HepG2 (cell line): ENCODE results near the gene SLX4. TPM values are rescaled to one million over a fixed set of nuclear protein-coding genes. Genes with fewer than 3 reads are reported as not detected.
A peak's percentile ranks its signal among the peaks of the same experiment; 100 is the strongest.

Experiments
- DPF2 ChIP-seq: sonication (generic); formaldehyde crosslinking; IDR thresholded peaks from 2 replicates; pipeline ENCODE4 v1.4.0; 2020; ENCODE audit warnings: mild to moderate bottlenecking, low read depth, missing genetic modification reagents, borderline replicate concordance
- HBP1 ChIP-seq: IDR thresholded peaks from 2 replicates; pipeline ENCODE4 v1.6.1; 2016; ENCODE audit warnings: low read depth, control low read depth
- IRX3 ChIP-seq: sonication (generic); formaldehyde crosslinking; IDR thresholded peaks from 2 replicates; pipeline ENCODE4 v1.8.1; 2023; ENCODE audit warnings: mild to moderate bottlenecking, low read depth, missing genetic modification reagents, borderline replicate concordance
- KDM2A ChIP-seq: sonication (generic); formaldehyde crosslinking; IDR thresholded peaks from 2 replicates; pipeline ENCODE4 v1.4.0; 2020; ENCODE audit warnings: low read depth, missing genetic modification reagents, borderline replicate concordance
- LCORL ChIP-seq, 2 experiments: fragments of 450-650 bp in 1 of 2; sonication (generic) in 1 of 2; formaldehyde crosslinking in 1 of 2; IDR thresholded peaks; 2 replicates each; pipeline versions ENCODE4 v1.5.0 to v1.6.1; 2017 to 2020; ENCODE audit warnings: antibody characterized with exemption in 1 of 2, missing genetic modification reagents in 1 of 2
- MXD3 ChIP-seq: IDR thresholded peaks from 2 replicates; pipeline ENCODE4 v1.6.1; 2016; ENCODE audit warnings: mild to moderate bottlenecking, missing biosample characterization, missing genetic modification reagents
- NR2F2 ChIP-seq: IDR thresholded peaks from 2 replicates; pipeline ENCODE4 v1.6.1; 2012; ENCODE audit warnings: low read depth, inconsistent platforms, borderline replicate concordance
- ONECUT2 ChIP-seq: sonication (generic); formaldehyde crosslinking; IDR thresholded peaks from 2 replicates; pipeline ENCODE4 v1.4.0; 2020; ENCODE audit warnings: missing genetic modification reagents
- SIX1 ChIP-seq: sonication (generic); formaldehyde crosslinking; IDR thresholded peaks from 2 replicates; pipeline ENCODE4 v1.4.0; 2020; ENCODE audit warnings: missing genetic modification reagents, borderline replicate concordance
- SNAPC5 ChIP-seq: sonication (generic); formaldehyde crosslinking; IDR thresholded peaks from 2 replicates; pipeline ENCODE4 v1.8.1; 2023; ENCODE audit warnings: mild to moderate bottlenecking, missing genetic modification reagents, borderline replicate concordance
- SP5 ChIP-seq: IDR thresholded peaks from 2 replicates; pipeline ENCODE4 v1.6.1; 2016; ENCODE audit warnings: low read depth, borderline replicate concordance
- TEAD3 ChIP-seq: optimal IDR thresholded peaks from 2 replicates; pipeline ENCODE3; 2016; ENCODE audit warnings: borderline replicate concordance
- TGIF2 ChIP-seq: IDR thresholded peaks from 2 replicates; pipeline ENCODE4 v1.6.1; 2016; ENCODE audit warnings: control low read depth, missing compliant biosample characterization
- TOPORS ChIP-seq: sonication (generic); formaldehyde crosslinking; IDR thresholded peaks from 2 replicates; pipeline ENCODE4 v1.8.0; 2023; ENCODE audit warnings: mild to moderate bottlenecking, missing genetic modification reagents
- ZEB1 ChIP-seq: IDR thresholded peaks from 2 replicates; pipeline ENCODE4 v1.6.1; 2012; ENCODE audit warnings: mild to moderate bottlenecking, low read depth, inconsistent platforms; ENCODE audit not compliant: insufficient replicate concordance
- ZFP90 ChIP-seq: sonication (generic); formaldehyde crosslinking; IDR thresholded peaks from 2 replicates; pipeline ENCODE4 v1.8.0; 2022; ENCODE audit warnings: missing genetic modification reagents, mild to moderate bottlenecking, inconsistent platforms, borderline replicate concordance
- ZMYM2 ChIP-seq: sonication (generic); formaldehyde crosslinking; IDR thresholded peaks from 2 replicates; pipeline ENCODE4 v1.8.0; 2022; ENCODE audit warnings: mild to moderate bottlenecking, missing genetic modification reagents
- ZNF282 ChIP-seq: fragments of 450-650 bp; IDR thresholded peaks from 2 replicates; pipeline ENCODE4 v1.6.1; 2018; ENCODE audit not compliant: partially characterized antibody
- ZNF646 ChIP-seq: sonication (generic); formaldehyde crosslinking; IDR thresholded peaks from 2 replicates; pipeline ENCODE4 v1.9.0; 2021; ENCODE audit warnings: mild to moderate bottlenecking, missing genetic modification reagents
- ZNF749 ChIP-seq: sonication (generic); formaldehyde crosslinking; IDR thresholded peaks from 2 replicates; pipeline ENCODE4 v1.8.0; 2022; ENCODE audit warnings: mild to moderate bottlenecking, missing genetic modification reagents, moderate library complexity, borderline replicate concordance
- ZNF83 ChIP-seq: sonication (generic); formaldehyde crosslinking; IDR thresholded peaks from 2 replicates; pipeline ENCODE4 v1.4.0; 2020; ENCODE audit warnings: missing genetic modification reagents, mild to moderate bottlenecking, borderline replicate concordance
- polyA plus RNA-seq, 8 experiments: library from polyadenylated mRNA; depleted of rRNA in 3 of 8; stranded (reverse) in 7 of 8; unstranded in 1 of 8; fragments of >200 nt; fragmentation: Illumina TruSeq in 4 of 8; extraction: Trizol in 4 of 8; gene quantifications; 2 replicates each; pipeline versions ENCODE4 v1.2.1 to v1.2.3, GENCODE V29; 2011 to 2016; ENCODE audit warnings: low read depth in 4 of 8, missing spikeins in 1 of 8, mixed read lengths in 1 of 8; ENCODE audit not compliant: insufficient read depth in 1 of 8
- total RNA-seq, 5 experiments: library from RNA; depleted of rRNA; stranded (reverse); fragments of >200 nt; fragmentation: Illumina TruSeq; extraction: Trizol; gene quantifications; 2 replicates each; pipeline ENCODE4 v1.2.3, GENCODE V29; 2016; ENCODE audit warnings: low read depth in 1 of 5

Gene SLX4
- total and polyA plus RNA-seq, 2 of the 13 experiments (the other 11 are each of a cell fraction or from before 2014, with no cell fraction given): 1.1 to 3.6 TPM

GRCh38 chr16:3596101-3596861 is 15.1 kb downstream of the SLX4 start (continued):
- TF ChIP-seq MXD3 (peak; percentile 74), NR2F2 (peak; percentile 25; the same call in 1 of the 2 replicates), ONECUT2 (CRISPR knock-in tag) (0 out of 2 replicates have a peak, but pooled peaks have one; percentile 44), TOPORS (CRISPR knock-in tag) (peak; percentile 92; the same call in 1 of the 2 replicates), ZMYM2 (peak; percentile 42; the same call in 1 of the 2 replicates), SP5 (CRISPR knock-in tag) (peak; percentile 82), SIX1 (peak; percentile 35; the same call in 1 of the 2 replicates), LCORL (IDR thresholded peaks at IDR 0.05) (no peak), LCORL (CRISPR knock-in tag; IDR thresholded peaks at IDR 0.05) (peak; percentile 90), ZNF282 (no peak), ZNF646 (CRISPR knock-in tag) (no peak), HBP1 (CRISPR knock-in tag) (0 out of 2 replicates have a peak, but pooled peaks have one; percentile 28), SNAPC5 (CRISPR knock-in tag) (no peak; the same call in 1 of the 2 replicates), KDM2A (CRISPR knock-in tag) (peak; percentile 73; the same call in 1 of the 2 replicates), TEAD3 (CRISPR knock-in tag) (peak; percentile 89), DPF2 (CRISPR knock-in tag) (peak; percentile 68; the same call in 1 of the 2 replicates), TGIF2 (CRISPR knock-in tag) (peak; percentile 92), ZNF749 (CRISPR knock-in tag) (0 out of 2 replicates have a peak, but pooled peaks have one; percentile 41), ZEB1 (peak; percentile 27), ZNF83 (CRISPR knock-in tag) (no peak), IRX3 (peak; percentile 50; the same call in 1 of the 2 replicates), ZFP90 (CRISPR knock-in tag) (peak; percentile 77; the same call in 1 of the 2 replicates)
